Cerebellar cortex (tissue), 1 donor: ENCODE results near the gene ANGPTL2.

Source experiments
- DNase-seq: peaks from one replicate; pipeline ENCODE4 v3.0.0-alpha.2; 2015; ENCODE audit warnings: low spot score

Gene ANGPTL2

DNA sequence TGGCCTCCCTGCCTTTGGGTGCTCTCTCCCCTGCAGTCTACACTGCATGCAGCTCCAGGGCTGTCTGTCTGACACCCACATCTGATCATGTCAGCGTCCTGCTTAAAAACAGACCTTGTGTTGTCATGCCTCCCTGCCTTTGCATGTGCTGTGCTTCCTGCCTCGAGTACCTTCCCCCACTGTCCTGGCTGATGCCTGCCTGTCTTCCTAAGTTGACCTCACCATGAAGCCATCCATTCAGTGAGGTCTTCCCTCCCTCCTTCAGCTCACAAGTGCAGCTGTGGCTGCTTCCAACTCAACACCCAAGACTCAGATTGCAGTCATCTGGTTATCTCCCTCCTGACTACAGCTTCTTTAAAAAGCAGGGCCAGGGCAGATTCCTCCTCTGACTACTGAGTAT is 5.5 kb downstream of the ANGPTL2 start:
- no peak for DNase-seq

DNA sequence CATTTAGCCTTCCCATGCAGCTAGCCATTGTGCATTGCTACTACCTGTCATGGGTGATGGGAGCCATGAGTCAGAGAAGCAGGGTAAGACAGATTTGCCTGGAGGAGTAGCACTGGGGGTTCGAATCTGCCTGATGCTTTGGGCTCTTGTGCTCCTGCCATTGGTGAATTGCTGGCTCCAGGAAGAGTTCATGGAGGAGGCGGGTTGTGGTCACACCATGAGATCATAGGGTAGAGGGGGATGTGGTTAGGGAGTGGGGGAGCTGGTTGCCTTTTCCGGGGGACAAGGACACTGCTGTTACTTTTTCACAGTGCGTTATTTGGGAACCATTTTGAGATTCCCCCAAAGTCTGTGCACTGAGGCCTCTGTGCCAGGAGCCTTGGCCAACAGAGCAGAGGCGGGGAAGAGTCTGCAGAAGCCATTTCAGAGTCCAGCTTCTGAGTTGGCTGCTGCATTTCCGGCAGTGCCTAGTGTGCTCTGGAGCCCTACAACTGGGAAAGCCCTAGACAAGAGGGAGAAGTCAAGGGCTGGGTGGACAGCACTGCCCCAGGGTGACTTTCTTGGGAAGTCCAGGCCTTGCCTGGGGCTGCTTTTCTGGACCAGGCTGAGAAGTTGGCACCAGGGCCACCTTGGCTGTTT is 6.2 kb downstream of the ANGPTL2 start:
- DNase-seq: no peak

DNA sequence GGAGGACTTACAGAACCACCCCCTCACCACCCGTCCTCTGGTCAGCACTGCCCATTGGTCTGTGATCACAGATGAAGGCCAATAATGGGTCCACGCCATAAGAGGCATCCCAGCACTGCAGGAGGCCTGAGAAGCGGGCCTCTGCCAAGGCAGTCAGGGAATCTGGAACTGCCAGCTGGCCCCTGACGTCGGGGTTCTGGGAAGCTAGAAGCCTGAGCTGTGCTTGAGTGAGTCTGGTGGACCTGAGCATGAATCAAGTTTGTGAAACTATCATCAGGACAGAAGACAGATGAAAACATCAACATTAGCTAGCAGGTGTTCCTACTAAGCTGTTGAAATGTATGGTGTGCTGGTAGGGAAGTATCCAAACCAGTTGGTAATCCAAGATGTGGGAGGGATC is 7.8 kb downstream of the ANGPTL2 start:
- DNase-seq: peak; percentile 75

DNA sequence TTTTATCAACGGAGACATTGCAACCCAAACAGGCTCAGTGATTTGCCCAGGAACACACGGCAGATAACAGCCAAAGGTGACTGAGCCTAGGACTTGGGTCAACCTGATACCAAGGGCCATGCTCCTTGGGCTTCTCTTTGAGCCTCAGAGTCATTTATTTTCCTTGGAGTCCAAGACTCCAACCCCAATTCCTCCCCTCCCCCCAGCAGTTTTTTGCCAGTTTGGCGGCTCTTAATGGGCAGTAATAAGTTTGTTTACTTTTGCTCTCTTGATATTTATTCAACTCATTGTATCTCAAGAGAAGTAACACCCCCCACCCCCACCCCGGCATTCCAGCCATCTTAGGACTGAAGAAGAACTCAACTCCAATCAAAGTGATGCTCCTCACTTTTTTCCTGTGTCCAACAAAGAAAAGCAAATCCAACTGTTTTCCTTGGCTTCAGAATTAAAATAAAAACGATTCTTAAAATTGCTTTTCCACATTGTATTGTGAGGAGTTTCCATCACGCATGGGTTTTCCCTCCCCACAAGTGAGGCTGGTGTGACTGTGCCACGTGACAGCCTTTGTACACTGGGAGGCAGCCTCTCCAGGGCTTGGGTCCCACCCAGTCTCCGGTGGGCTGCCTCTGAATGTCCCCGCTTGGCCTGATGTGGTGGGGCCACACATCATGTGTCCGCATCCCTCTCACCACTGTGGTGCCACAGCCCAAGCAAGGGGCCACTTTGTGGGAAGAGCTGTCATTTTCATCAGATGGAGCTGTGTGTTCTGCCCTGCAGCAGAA is 9.1 kb downstream of the ANGPTL2 start:
- no peak for DNase-seq

GRCh38 chr9:127112735-127113161 is 9.7 kb downstream of the ANGPTL2 start:
- no peak for DNase-seq

DNA sequence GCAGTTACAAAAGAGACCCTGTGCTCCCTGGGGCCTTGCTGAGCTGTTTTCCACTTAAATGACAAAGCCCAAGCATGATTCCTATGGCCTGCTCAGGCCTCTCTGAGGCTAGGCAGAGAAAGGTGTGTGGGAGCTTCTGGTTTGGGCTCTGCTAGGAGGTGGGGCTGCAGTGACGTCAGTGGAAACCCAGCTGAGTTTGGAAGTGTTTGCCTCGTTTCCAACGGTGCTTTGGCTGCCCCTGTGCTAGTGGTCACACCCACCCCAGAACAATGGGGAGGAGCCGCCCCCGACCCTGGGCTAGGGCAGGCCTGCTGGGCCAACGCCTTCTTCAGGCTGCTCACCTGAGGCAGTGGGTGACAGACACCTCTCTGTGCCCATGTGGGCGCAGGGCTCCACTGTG is 10.4 kb downstream of the ANGPTL2 start:
- DNase-seq: peak; percentile 70

GRCh38 chr9:127109212-127109711 is 13.2 kb downstream of the ANGPTL2 start:
- peak; percentile 29 for DNase-seq

DNA sequence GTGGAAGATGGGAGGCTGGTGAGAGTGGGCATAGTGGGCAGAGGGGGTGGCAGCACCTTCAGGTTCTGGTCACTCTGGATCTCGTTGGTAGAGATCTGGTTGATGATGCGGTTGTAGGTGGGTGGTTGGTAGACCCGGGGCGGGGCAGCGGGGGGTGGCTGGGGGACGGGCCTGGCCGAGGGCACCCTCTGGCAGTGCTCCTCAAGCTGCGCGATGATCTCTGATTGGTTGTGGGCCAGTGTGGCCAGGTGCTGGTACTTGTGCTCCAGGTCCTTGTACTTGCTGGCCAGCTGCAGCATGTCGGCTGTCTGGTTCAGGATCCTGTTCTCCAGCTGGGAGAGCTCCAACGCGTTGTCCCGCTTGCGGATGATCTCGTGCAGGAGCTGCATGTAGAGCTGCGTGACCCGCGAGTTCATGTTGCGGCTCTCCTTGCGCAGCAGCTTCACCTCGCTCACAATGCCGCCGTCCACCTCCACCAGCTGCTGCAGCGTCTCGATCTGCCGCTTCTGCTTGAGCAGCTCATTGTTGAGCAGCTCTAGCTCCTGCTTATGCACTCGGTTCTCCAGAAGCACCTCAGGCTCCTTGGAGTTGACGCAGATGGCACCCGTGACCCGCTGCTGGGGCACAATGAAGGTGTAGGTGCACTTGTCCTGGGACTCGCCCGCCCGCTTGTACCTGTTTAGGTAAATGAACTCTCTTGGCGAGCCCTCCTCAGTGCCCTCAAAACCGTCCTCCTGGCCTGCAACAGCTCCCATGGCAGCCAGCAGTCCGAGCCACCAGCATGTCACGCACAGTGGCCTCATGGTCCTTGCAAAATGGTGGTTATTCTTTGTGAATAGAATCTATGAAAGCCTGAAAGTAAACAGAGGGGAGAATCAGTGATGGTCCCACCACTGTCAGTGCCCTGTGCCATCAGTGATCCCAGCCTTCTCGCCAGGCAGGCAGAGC is 14.2 kb downstream of the ANGPTL2 start:
- DNase-seq: no peak

DNA sequence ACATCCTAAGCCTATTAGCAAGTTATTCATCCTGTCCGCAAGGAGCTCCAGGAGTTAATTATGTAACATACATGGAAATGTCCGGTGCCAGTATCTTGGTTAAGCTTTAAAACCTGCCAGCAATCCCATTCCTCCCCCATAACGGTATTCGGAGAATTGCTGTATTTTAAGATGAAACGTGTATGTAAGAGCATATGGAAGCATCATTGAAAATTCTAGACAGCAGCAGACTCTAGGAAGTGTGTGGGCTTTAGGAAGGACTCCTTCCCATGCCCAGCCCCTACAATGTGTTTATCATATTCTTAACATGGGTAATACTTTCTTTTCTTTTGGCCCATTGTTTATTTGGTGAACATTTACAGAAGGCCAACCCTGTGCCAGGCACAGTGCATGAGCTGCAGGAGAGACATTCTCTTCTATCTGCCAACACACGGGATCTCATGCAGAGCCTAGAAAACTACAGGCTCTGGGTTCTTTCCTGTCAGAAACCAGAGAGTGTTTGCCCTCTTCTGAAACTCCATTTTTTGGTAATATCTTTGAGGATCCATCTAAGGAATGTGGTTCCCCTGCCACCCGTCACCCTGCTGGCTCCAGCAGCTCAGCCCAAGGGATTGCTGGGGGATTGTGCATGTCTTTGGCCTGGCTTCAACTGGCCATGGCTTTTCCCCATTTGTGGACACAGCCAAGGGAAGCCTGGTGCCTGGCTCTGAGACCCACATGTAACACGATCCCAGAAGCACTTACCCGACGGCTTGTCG is 15.1 kb downstream of the ANGPTL2 start:
- DNase-seq: peak; percentile 64

DNA sequence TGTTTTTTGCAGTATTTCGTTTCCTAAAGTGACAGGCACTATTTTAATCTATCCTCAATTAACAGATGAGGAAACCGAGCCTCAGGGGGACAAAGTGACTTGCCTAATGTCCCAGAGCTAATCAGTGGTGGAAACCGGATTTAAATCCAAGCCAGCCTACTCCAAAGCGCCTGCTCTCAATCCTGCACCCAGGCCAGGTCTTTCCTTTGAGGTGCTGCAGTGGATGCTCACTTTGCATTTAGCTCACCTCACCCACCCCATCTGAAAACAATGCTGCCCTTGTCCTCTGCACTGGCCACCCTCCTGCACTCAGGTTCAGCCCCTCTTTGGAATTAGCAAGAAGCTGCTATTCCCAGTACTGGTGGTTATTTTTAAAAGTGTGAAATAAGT is 16.0 kb downstream of the ANGPTL2 start:
- no peak for DNase-seq

- peak; percentile 31 for DNase-seq
These were observed 16.5 kb downstream of the ANGPTL2 start for GRCh38 chr9:127105805-127106465.

GRCh38 chr9:127104581-127105311 is 17.7 kb downstream of the ANGPTL2 start:
- DNase-seq: peak; percentile 70

- DNase-seq: no peak
These were observed 19.6 kb downstream of the ANGPTL2 start for GRCh38 chr9:127102788-127103187.

GRCh38 chr9:127102176-127102575 is 20.3 kb downstream of the ANGPTL2 start:
- DNase-seq: no peak

GRCh38 chr9:127099664-127100063 is 22.8 kb downstream of the ANGPTL2 start:
- DNase-seq: peak; percentile 32

GRCh38 chr9:127098916-127099553 is 23.4 kb downstream of the ANGPTL2 start:
- DNase-seq: no peak

GRCh38 chr9:127097683-127098082 is 24.8 kb downstream of the ANGPTL2 start:
- DNase-seq: no peak

DNA sequence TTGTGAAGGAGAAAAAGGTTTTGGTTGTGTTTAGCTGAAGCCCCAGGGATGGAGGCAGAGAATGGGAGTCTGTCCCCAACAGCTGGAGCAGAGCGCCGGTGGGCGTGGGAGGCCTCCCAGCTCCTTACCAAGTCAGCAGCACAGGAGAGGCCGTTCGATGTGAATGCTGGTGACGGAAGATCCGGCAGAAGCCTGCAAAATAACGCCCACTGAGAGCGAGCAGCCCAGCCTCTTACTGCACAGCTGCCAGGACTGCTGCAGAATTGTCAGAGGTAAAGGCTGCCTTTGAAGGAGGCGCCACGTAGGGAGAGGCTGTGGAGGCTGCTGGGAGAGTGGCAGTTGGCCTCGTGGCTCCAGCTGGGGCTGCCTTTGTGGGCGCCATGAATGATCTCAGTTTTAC is 26.2 kb downstream of the ANGPTL2 start:
- DNase-seq: no peak

DNA sequence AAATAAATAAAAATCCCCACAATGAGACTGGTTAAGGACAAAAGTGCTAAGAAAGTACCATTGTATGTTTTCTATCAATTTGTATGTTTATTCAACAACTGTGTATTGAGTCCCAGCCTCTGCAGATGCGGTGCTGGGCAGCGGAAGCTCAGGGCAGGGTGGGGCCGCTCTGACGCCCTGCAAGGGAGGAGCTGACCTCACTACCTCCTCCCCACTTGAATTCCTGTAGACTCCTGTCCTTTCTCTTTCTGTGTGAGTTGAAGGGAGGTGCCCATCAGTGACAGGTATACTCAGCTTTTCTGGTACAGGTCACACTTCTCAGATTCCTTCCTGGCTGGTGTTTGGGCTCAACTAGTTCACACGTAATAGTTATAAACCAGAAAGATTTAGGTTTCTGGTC is 27.0 kb downstream of the ANGPTL2 start:
- no peak for DNase-seq
